ENCODE measurements around the gene CDH8.

CDH8 gene

GRCh38 chr16:61858988-61859387 lies 177.2 kb downstream of the CDH8 start:
- TF ChIP-seq RAD21 (IDR thresholded peaks at IDR 0.05; ENCODE audit: low read depth) (no peak), ZBTB7A (IDR thresholded peaks at IDR 0.05; ENCODE audit: low read depth) (no peak), TEAD4 (IDR thresholded peaks at IDR 0.05) (no peak), CEBPB (IDR thresholded peaks at IDR 0.05) (no peak), EP300 (IDR thresholded peaks at IDR 0.05; ENCODE audit: borderline replicate concordance) (no peak), USF1 (IDR thresholded peaks at IDR 0.05) (no peak)

- no peak for TF ChIP-seq RAD21 (IDR thresholded peaks at IDR 0.05; ENCODE audit: low read depth)
- TF ChIP-seq YY1 (IDR thresholded peaks at IDR 0.05; ENCODE audit: low read depth): no peak
- no peak for TF ChIP-seq CREB1 (IDR thresholded peaks at IDR 0.05; ENCODE audit: low read depth)
- TF ChIP-seq CEBPB (IDR thresholded peaks at IDR 0.05): no peak
- TF ChIP-seq USF1 (IDR thresholded peaks at IDR 0.05): no peak
- TF ChIP-seq EP300 (IDR thresholded peaks at IDR 0.05; ENCODE audit: borderline replicate concordance): no peak
- no peak for TF ChIP-seq TCF12 (IDR thresholded peaks at IDR 0.05; ENCODE audit: low read depth)
- no peak for TF ChIP-seq REST (IDR thresholded peaks at IDR 0.05; ENCODE audit: low read depth)
- no peak for TF ChIP-seq ZBTB7A (IDR thresholded peaks at IDR 0.05; ENCODE audit: low read depth)
- no peak for TF ChIP-seq TEAD4 (IDR thresholded peaks at IDR 0.05)
- TF ChIP-seq MAX (IDR thresholded peaks at IDR 0.05): no peak
- TF ChIP-seq EGR1 (IDR thresholded peaks at IDR 0.05): no peak
- TF ChIP-seq FOXM1 (IDR thresholded peaks at IDR 0.05; ENCODE audit: borderline replicate concordance, low read depth): no peak
- no peak for TF ChIP-seq NFIC (IDR thresholded peaks at IDR 0.05)
- TF ChIP-seq TAF1 (IDR thresholded peaks at IDR 0.05; ENCODE audit: low read depth): no peak
Observed at GRCh38 chr16:61842666-61843065, 193.6 kb downstream of the CDH8 start.

GRCh38 chr16:61836804-61837393 lies 199.3 kb downstream of the CDH8 start:
- TF ChIP-seq REST (IDR thresholded peaks at IDR 0.05; ENCODE audit: low read depth) (no peak), NFIC (IDR thresholded peaks at IDR 0.05) (no peak), EGR1 (IDR thresholded peaks at IDR 0.05) (no peak), EP300 (IDR thresholded peaks at IDR 0.05; ENCODE audit: borderline replicate concordance) (no peak), RAD21 (IDR thresholded peaks at IDR 0.05; ENCODE audit: low read depth) (no peak)

- TF ChIP-seq FOXM1 (IDR thresholded peaks at IDR 0.05; ENCODE audit: borderline replicate concordance, low read depth) (no peak), CREB1 (IDR thresholded peaks at IDR 0.05; ENCODE audit: low read depth) (no peak)
Observed at GRCh38 chr16:61834082-61834481, 202.2 kb downstream of the CDH8 start.

GRCh38 chr16:61831351-61831917 lies 204.8 kb downstream of the CDH8 start:
- no peak for TF ChIP-seq EGR1 (IDR thresholded peaks at IDR 0.05)
- TF ChIP-seq REST (IDR thresholded peaks at IDR 0.05; ENCODE audit: low read depth): no peak
- TF ChIP-seq TEAD4 (IDR thresholded peaks at IDR 0.05): no peak
- no peak for TF ChIP-seq CEBPB (IDR thresholded peaks at IDR 0.05)
- TF ChIP-seq TAF1 (IDR thresholded peaks at IDR 0.05; ENCODE audit: low read depth): no peak
- no peak for TF ChIP-seq TCF12 (IDR thresholded peaks at IDR 0.05; ENCODE audit: low read depth)
- no peak for TF ChIP-seq USF1 (IDR thresholded peaks at IDR 0.05)
- TF ChIP-seq CREB1 (IDR thresholded peaks at IDR 0.05; ENCODE audit: low read depth): no peak
- TF ChIP-seq FOXM1 (IDR thresholded peaks at IDR 0.05; ENCODE audit: borderline replicate concordance, low read depth): no peak
- TF ChIP-seq RAD21 (IDR thresholded peaks at IDR 0.05; ENCODE audit: low read depth): no peak
- no peak for TF ChIP-seq YY1 (IDR thresholded peaks at IDR 0.05; ENCODE audit: low read depth)
- TF ChIP-seq MAX (IDR thresholded peaks at IDR 0.05): no peak
- no peak for TF ChIP-seq ZBTB7A (IDR thresholded peaks at IDR 0.05; ENCODE audit: low read depth)
- TF ChIP-seq EP300 (IDR thresholded peaks at IDR 0.05; ENCODE audit: borderline replicate concordance): no peak
- TF ChIP-seq NFIC (IDR thresholded peaks at IDR 0.05): no peak

Data from Ishikawa (cell line).